DOHH2 (cell line): Measurements from ENCODE around the gene LOXL1.

Source experiments
- H3F3A ChIP-seq: fragments of 200-600 bp; sonication (generic), shearing (Covaris generic); 2 replicates; pipeline ENCODE4 v1.6.0; 2016; ENCODE audit warnings: antibody characterized with exemption, mild to moderate bottlenecking; ENCODE audit not compliant: control insufficient read depth, insufficient read depth
- H3K27ac ChIP-seq: fragments of 200-600 bp; sonication (generic); 2 replicates; pipeline ENCODE4 v1.5.1; 2014; ENCODE audit warnings: low read depth, mild to moderate bottlenecking, low read length, moderate library complexity
- H3K27me3 ChIP-seq: fragments of 200-600 bp; sonication (generic); 2 replicates; pipeline ENCODE4 v1.6.1; 2014; ENCODE audit warnings: mild to moderate bottlenecking, low read length, mixed read lengths; ENCODE audit not compliant: control insufficient read depth
- H3K36me3 ChIP-seq: fragments of 200-600 bp; sonication (generic); 2 replicates; pipeline ENCODE4 v1.6.1; 2014; ENCODE audit warnings: mild to moderate bottlenecking, low read length, moderate library complexity, mixed read lengths; ENCODE audit not compliant: control insufficient read depth
- H3K4me1 ChIP-seq: fragments of 200-600 bp; sonication (generic); 2 replicates; pipeline ENCODE4 v1.6.1; 2014; ENCODE audit warnings: mild to moderate bottlenecking, low read length, mixed read lengths; ENCODE audit not compliant: control insufficient read depth
- H3K4me2 ChIP-seq: fragments of 200-600 bp; sonication (generic); 2 replicates; pipeline ENCODE4 v1.6.0; 2014; ENCODE audit warnings: mild to moderate bottlenecking, low read length, moderate library complexity
- H3K4me3 ChIP-seq: fragments of 200-600 bp; sonication (generic); 2 replicates; pipeline ENCODE4 v1.5.1; 2014; ENCODE audit warnings: mild to moderate bottlenecking, low read length, mixed read lengths
- H3K79me2 ChIP-seq: fragments of 200-600 bp; sonication (generic); 2 replicates; pipeline ENCODE4 v1.6.1; 2014; ENCODE audit warnings: mild to moderate bottlenecking, low read length, mixed read lengths; ENCODE audit not compliant: control insufficient read depth
- H3K9me2 ChIP-seq: fragments of 200-600 bp; sonication (generic); replicated peaks from 2 replicates; pipeline ENCODE4 v1.6.1; 2014; ENCODE audit warnings: mild to moderate bottlenecking, low read length, mixed read lengths; ENCODE audit not compliant: control insufficient read depth
- H3K9me3 ChIP-seq: fragments of 200-600 bp; sonication (generic); 2 replicates; pipeline ENCODE4 v1.6.1; 2014; ENCODE audit warnings: antibody characterized with exemption, low read length, mixed read lengths; ENCODE audit not compliant: control insufficient read depth, insufficient read depth
- H4K20me1 ChIP-seq: fragments of 200-600 bp; sonication (generic); 2 replicates; pipeline ENCODE4 v1.6.0; 2014; ENCODE audit warnings: low read depth, mild to moderate bottlenecking, antibody characterized with exemption, low read length, moderate library complexity; ENCODE audit not compliant: control insufficient read depth, insufficient read depth
- EZH2phosphoT487 ChIP-seq: fragments of 200-600 bp; sonication (generic); IDR thresholded peaks from 2 replicates; pipeline ENCODE4 v1.6.1; 2017; ENCODE audit warnings: borderline replicate concordance, mild to moderate bottlenecking, antibody characterized with exemption, low read length, moderate library complexity, mixed read lengths
- TF ChIP-seq, protein P1 (sequence below): fragments of 200-600 bp; sonication (generic); IDR thresholded peaks from one replicate; pipeline ENCODE4 v1.5.1; 2014; ENCODE audit warnings: antibody characterized with exemption, mild to moderate bottlenecking, low read depth, low read length; ENCODE audit not compliant: poor library complexity, severe bottlenecking

LOXL1 gene

DNA sequence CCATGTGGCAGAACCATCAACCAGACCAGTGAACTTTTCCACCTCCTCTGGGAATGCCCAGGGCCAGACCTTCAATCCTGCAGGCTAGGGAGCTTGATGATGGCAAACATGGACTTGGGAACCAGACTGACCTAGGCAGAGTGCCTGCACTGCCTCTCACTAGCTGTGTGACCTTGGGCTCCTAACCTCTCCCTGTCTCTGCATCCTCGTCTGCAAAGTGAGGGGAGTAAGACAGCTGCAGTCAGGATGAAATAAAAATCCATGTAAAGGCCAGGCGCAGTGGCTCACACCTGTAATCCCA, 17.5 kb upstream of the LOXL1 start:
- peaks cover 3% of the 10 kb centered on the region; the same call in 1 of the 2 replicates for H3K27me3 ChIP-seq
- H3K9me2 ChIP-seq, result no peaks in the 10 kb centered on the region
- no peaks in the 10 kb centered on the region for H4K20me1 ChIP-seq
- H3K4me1 ChIP-seq, result peaks cover 7% of the 10 kb centered on the region
- H3K79me2 ChIP-seq, result no peaks in the 10 kb centered on the region
- H3F3A ChIP-seq, result no peaks in the 10 kb centered on the region
- no peak overlapping the region for H3K4me2 ChIP-seq
- no peaks in the 10 kb centered on the region for H3K9me3 ChIP-seq
- H3K4me3 ChIP-seq, result no peak overlapping the region
- TF ChIP-seq, protein P1, sequence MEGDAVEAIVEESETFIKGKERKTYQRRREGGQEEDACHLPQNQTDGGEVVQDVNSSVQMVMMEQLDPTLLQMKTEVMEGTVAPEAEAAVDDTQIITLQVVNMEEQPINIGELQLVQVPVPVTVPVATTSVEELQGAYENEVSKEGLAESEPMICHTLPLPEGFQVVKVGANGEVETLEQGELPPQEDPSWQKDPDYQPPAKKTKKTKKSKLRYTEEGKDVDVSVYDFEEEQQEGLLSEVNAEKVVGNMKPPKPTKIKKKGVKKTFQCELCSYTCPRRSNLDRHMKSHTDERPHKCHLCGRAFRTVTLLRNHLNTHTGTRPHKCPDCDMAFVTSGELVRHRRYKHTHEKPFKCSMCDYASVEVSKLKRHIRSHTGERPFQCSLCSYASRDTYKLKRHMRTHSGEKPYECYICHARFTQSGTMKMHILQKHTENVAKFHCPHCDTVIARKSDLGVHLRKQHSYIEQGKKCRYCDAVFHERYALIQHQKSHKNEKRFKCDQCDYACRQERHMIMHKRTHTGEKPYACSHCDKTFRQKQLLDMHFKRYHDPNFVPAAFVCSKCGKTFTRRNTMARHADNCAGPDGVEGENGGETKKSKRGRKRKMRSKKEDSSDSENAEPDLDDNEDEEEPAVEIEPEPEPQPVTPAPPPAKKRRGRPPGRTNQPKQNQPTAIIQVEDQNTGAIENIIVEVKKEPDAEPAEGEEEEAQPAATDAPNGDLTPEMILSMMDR, result no peak
- no peak for TF ChIP-seq EZH2phosphoT487
- H3K36me3 ChIP-seq, result no peaks in the 10 kb centered on the region
- H3K27ac ChIP-seq, result no peak overlapping the region

DNA sequence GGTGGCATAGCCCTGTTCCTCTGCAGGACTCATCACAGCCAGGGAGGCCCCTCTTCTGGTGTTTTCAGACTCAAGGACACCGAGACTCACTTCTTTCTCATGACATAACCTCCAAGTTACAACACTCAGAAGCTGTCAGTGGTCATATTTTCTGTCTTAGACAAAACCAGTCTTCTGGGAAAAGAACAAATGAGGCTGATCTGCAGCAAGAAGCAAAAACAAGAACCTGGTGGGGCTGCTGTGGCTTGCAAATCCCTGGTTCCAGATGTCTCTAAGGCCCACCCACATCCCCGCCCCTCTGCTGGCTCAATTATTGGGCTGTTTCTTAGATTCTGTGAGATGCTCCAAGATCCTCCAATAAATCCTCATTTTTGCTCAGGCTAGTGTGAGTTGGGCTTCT, 16.6 kb upstream of the LOXL1 start:
- Histone ChIP-seq H3K9me2 (no peaks in the 10 kb centered on the region), H3K79me2 (no peaks in the 10 kb centered on the region), H3K9me3 (no peaks in the 10 kb centered on the region), H3F3A (no peaks in the 10 kb centered on the region), H3K36me3 (no peaks in the 10 kb centered on the region), H4K20me1 (no peaks in the 10 kb centered on the region), H3K4me2 (no peak overlapping the region), H3K27me3 (peaks cover 8% of the 10 kb centered on the region; the same call in 1 of the 2 replicates), H3K4me1 (peaks cover 7% of the 10 kb centered on the region), H3K4me3 (no peak overlapping the region), H3K27ac (no peak overlapping the region)
- TF ChIP-seq, protein P1, result no peak
- TF ChIP-seq EZH2phosphoT487, result no peak

DNA sequence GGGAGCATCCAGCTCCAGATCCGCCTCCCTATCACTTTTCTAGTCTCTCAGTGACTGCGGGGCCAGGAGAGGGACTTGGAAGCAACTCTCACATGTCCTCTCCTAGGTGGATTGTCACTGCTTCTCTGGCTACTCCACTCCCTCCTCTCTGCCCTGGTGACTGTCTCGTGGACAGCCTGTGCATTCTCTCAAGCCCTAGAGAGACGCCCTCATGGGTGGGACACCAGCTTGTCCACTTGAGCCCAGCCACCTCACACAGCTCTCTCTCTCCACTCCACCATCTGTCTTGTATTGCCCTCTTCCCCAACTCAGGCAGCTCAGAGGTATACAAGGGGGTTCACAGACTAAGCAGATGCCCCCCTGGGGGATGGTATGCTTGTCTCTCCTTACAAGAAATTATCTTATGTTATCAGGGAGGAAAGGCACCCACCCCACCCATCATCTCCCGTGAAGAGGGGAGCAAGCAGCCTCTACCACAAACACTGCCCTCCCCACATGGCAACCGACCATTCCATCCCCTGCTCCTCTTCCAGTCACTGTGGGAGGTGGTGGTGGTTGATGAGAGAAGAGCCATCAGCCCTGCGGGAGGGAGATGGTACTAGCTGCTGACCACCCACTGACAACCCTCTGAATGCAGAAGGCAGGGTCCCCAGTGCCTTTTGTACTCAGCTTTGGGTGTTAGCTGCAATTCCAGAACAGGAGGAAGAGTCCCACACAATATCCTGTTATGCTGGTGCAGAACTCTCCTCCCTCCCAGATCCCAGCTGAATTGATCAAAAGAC, 15.5 kb upstream of the LOXL1 start:
- Histone ChIP-seq H3K4me3 (no peak overlapping the region), H3K27me3 (peaks cover 10% of the 10 kb centered on the region), H3F3A (no peaks in the 10 kb centered on the region), H3K9me2 (no peaks in the 10 kb centered on the region), H3K79me2 (no peaks in the 10 kb centered on the region), H3K4me2 (no peak overlapping the region), H3K9me3 (no peaks in the 10 kb centered on the region), H4K20me1 (no peaks in the 10 kb centered on the region), H3K36me3 (no peaks in the 10 kb centered on the region), H3K4me1 (peaks cover 7% of the 10 kb centered on the region), H3K27ac (no peak overlapping the region)
- TF ChIP-seq EZH2phosphoT487, result no peak
- TF ChIP-seq, protein P1, result no peak
